Right lobe of liver (tissue), 6 donors: ENCODE measurements around the gene CITED4. TPM values are rescaled to one million over a fixed set of nuclear protein-coding genes. Genes with fewer than 3 reads are reported as not detected.

Source experiments
- ATAC-seq, 4 donors: fragments of 200-7000 bp; cut with Tn5 transposase; one replicate each; pipeline ENCODE4 v1.9.1; 2020; ENCODE audit warnings: mild to moderate bottlenecking in 4 of 4, moderate library complexity in 4 of 4
- DNase-seq, 3 donors: peaks; one replicate each; pipeline ENCODE4 v3.0.0-alpha.2; 2020
- H3K27ac ChIP-seq, 3 donors: fragments of 200-600 bp; one replicate each; pipeline ENCODE4 v1.8.0; 2022
- H3K27me3 ChIP-seq, 2 donors: fragments of 200-600 bp; one replicate each; pipeline ENCODE4 v1.8.0; 2022
- H3K36me3 ChIP-seq, 4 donors: fragments of 200-600 bp; sonication (generic) in 1 of 4; one replicate each; pipeline versions ENCODE4 v1.5.1 to v1.8.0; 2017 to 2022; ENCODE audit warnings: control low read depth in 1 of 4
- H3K4me1 ChIP-seq, 4 donors: fragments of 200-600 bp; sonication (generic) in 1 of 4; one replicate each; pipeline versions ENCODE4 v1.5.1 to v1.8.0; 2017 to 2022; ENCODE audit warnings: control low read depth in 1 of 4
- H3K4me3 ChIP-seq, 3 donors: fragments of 200-600 bp; one replicate each; pipeline ENCODE4 v1.8.0; 2022
- H3K9me3 ChIP-seq, 4 donors: fragments of 200-600 bp; sonication (generic) in 1 of 4; one replicate each; pipeline versions ENCODE4 v1.5.1 to v1.8.0; 2017 to 2022; ENCODE audit warnings: control low read depth in 1 of 4
- CTCF ChIP-seq, 4 donors: fragments of 200-600 bp in 3 of 4; fragments of 450-650 bp in 1 of 4; IDR thresholded peaks; one replicate each; pipeline versions ENCODE4 v1.5.1 to v1.8.0; 2016 to 2022; ENCODE audit warnings: antibody characterized with exemption in 4 of 4, mild to moderate bottlenecking in 2 of 4
- POLR2A ChIP-seq: fragments of 450-650 bp; IDR thresholded peaks from one replicate; pipeline ENCODE4 v1.6.1; 2017; ENCODE audit warnings: antibody characterized with exemption, mild to moderate bottlenecking
- WGBS: methylation state at CpG from one replicate; pipeline ENCODE4 v1.1.6; 2018; ENCODE audit warnings: low coverage, low lambda C conversion rate; ENCODE audit not compliant: insufficient coverage; ENCODE audit errors: missing lambda C conversion rate; 5-methylcytosine and 5-hydroxymethylcytosine counted together
- intact Hi-C, 2 donors: fragments of 100-400 bp; cut with DNase I; formaldehyde crosslinking; loops; one replicate each; pipeline versions ENCODE4 v1.11.2 to v1.14.1; 2022
- total RNA-seq, 6 experiments: library from RNA; depleted of rRNA in 2 of 6; stranded (reverse); fragments of >200 nt in 2 of 6; fragmentation: NEBNext Ultra II Directional in 3 of 6; extraction: Animal tissue kit (Norgen Biotek cat#: 25700) in 3 of 6; gene quantifications; one replicate each; pipeline versions ENCODE4 v1.1.0 to v1.2.4, GENCODE V29; 2016 to 2023
- donor health status: DM: no; HTN: yes; CAD: no.
- donor health status: DM: no; HTN: no; CAD: no.
- donor health status: DM: no; HTN: no; CAD: no.
- donor health status: DM: no; HTN: yes; CAD: no.
- donor health status: DM: no; HTN: yes; CAD: no.

Gene CITED4
- total RNA-seq, 6 experiments from 2014 or later, result 19.0 to 116 (median 25.8) TPM

- Histone ChIP-seq H3K4me3 (no peak overlapping the region), H3K9me3 (no peaks in the 10 kb centered on the region), H3K27me3 (no peaks in the 10 kb centered on the region), H3K36me3 (no peaks in the 10 kb centered on the region), H3K4me1 (no peaks in the 10 kb centered on the region), H3K27ac (no peak overlapping the region)
- DNase-seq (no peak), ATAC-seq (peak in 1 of 4 donors; percentile 19)
- TF ChIP-seq CTCF (IDR thresholded peaks at IDR 0.05) (no peak), POLR2A (no peak)
- WGBS, result 68% methylated on average over 7 of the region's 18 CpGs
- intact Hi-C loops, result no loop called here
Observed at GRCh38 chr1:40901886-40902852, 40.0 kb upstream of the CITED4 start.

- intact Hi-C loops, result no loop called here
- H3K9me3 ChIP-seq, result no peaks in the 10 kb centered on the region
- no peak overlapping the region for H3K4me3 ChIP-seq
- no peaks in the 10 kb centered on the region for H3K27me3 ChIP-seq
- no peak for TF ChIP-seq CTCF (IDR thresholded peaks at IDR 0.05)
- no peak for TF ChIP-seq POLR2A
- H3K4me1 ChIP-seq, result peaks cover 0 to 10% (median 0%) of the 10 kb centered on the region in 4 donors
- ATAC-seq (peak in 1 of 4 donors; percentile 16), DNase-seq (no peak)
- H3K27ac ChIP-seq, result no peak overlapping the region
- no peaks in the 10 kb centered on the region for H3K36me3 ChIP-seq
- WGBS, result no CpG with 5 or more reads among the region's 2 CpGs
Observed at GRCh38 chr1:40899230-40899870, 37.2 kb upstream of the CITED4 start.

GRCh38 chr1:40898431-40898901, 36.3 kb upstream of the CITED4 start:
- ATAC-seq (peak in 1 of 4 donors; percentile 37), DNase-seq (no peak)
- Histone ChIP-seq H3K36me3 (no peaks in the 10 kb centered on the region), H3K27me3 (no peaks in the 10 kb centered on the region), H3K9me3 (no peaks in the 10 kb centered on the region), H3K4me1 (peaks cover 0 to 10% (median 0%) of the 10 kb centered on the region in 4 donors), H3K27ac (no peak overlapping the region), H3K4me3 (no peak overlapping the region)
- WGBS, result 42% methylated on average over 4 of the region's 4 CpGs
- intact Hi-C loops, result no loop called here
- TF ChIP-seq CTCF (IDR thresholded peaks at IDR 0.05), result no peak
- TF ChIP-seq POLR2A, result no peak

- Histone ChIP-seq H3K27ac (no peak overlapping the region), H3K27me3 (no peaks in the 10 kb centered on the region), H3K4me3 (no peak overlapping the region), H3K36me3 (no peaks in the 10 kb centered on the region), H3K4me1 (peaks cover 0 to 10% (median 0%) of the 10 kb centered on the region in 4 donors), H3K9me3 (no peaks in the 10 kb centered on the region)
- DNase-seq, result no peak
- WGBS, result 47% methylated on average over 4 of the region's 4 CpGs
- TF ChIP-seq CTCF (IDR thresholded peaks at IDR 0.05) (no peak), POLR2A (no peak)
- no peak for ATAC-seq
- intact Hi-C loops, result no loop called here
Observed at GRCh38 chr1:40897513-40897912, 35.4 kb upstream of the CITED4 start.
